GM12801 (cell line): ENCODE results near the gene ANKRD9.

ENCODE experiments used
- CTCF ChIP-seq: IDR thresholded peaks from one replicate; pipeline ENCODE4 v1.5.1; 2011; ENCODE audit warnings: control low read depth; ENCODE audit not compliant: insufficient read length; ENCODE audit errors: extremely low read depth

ANKRD9 gene

DNA sequence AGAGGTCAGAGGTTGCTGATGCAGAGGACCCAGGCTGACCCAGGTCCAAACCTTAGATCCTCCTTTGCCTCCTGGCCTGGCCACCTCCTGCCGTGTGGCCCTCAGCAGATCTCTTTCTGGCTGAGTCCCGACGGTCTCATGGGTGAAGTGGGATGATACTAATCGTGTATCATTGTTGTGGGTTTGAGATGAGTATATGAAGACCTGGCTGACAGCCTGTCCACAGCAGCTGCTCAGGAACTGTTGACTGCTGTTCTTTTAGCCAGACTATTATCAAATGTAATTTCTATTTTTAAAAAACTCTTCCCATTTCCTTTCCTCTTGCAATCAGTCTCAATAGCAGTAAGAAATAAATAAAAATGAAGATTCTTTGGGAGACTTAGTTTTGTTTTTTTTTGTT lies 45.6 kb downstream of the ANKRD9 start:
- TF ChIP-seq CTCF = no peak

DNA sequence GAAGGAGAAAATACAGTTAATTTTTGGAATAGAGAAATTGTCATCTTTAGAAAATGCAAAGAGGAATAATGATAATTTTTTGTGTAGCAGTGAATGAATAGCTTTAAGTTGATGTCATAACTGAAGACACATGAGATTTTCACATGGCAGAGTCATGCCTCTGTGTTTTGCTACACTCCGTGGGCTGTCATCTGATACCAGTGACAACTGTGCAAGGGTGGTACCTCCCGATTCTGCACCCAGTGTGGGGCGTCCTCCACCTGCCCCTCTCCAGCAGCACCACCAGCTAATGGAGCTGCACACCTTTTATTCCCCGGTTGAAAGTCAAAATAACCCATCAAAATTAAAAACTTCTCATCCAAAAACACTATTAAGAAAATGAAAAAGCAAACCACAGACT lies 47.2 kb downstream of the ANKRD9 start:
- TF ChIP-seq CTCF = no peak

DNA sequence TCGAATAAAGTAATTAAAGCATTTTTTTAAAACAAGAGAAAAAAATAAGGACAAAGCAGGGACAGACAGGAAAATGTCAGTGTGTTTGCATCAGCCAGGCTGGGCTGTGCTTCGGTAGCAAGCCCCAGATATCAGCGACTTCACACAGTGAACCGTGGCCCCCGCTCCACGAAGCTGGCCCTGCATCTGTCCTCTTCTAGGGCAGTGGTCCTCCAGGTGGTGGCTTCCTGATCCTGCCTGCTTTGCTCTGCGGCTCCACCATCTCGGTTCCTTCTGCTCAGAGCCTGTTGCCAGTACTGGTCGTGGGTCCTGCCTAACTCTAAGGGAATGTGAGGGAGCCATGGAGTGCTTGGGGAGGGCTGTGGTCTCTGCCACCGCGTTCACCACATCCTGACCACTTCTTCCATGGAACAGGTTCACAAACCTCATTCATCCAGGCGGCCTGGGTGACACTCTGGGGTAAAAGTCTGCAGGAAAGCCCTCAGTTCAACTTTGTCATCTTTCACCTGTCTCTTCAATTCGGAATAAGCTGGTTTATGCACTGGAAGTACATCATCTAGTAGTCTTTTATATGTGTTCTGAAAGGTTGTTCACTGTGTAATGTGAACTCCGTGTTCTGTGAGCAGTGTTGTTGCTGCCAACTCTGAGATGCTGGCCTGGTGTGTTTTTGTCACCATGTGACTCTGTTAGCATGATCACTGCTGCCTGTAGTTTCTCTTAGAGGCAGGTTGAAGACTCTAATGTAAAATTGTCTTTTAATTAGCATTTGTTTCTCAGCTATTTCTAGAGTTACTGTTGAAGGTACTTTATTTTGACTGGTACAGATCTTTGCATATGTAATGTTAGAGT lies 47.9 kb downstream of the ANKRD9 start:
- no peak for TF ChIP-seq CTCF

- TF ChIP-seq CTCF = no peak
Measured at GRCh38 chr14:102457509-102457908, 52.1 kb downstream of the ANKRD9 start.

DNA sequence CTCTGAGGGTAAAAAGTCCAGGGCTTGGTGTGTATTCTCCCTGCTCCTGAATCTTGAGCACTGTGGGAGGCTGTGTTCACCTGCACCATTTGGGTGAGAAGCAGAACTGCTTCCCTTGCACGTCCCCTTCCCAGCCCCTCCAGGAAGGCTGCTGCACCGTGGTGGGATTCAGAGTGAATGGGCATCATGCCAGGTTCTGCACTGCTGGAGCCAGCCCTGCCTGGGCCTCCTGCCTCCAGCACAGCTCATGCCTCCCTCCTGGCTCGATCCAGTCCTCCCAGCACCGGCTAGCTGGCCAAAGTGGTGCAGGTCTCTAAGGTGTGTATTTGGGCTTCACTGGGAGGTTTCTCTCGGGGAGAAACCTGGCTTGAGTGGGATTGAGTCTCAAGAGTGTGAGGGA lies 54.9 kb downstream of the ANKRD9 start:
- no peak for TF ChIP-seq CTCF

- no peak for TF ChIP-seq CTCF
Measured at GRCh38 chr14:102452302-102452701, 57.3 kb downstream of the ANKRD9 start.
